GM19238 (cell line): ENCODE data around the gene FAM13B.
"Not testable (repeated sequence)": the region's sequence is repeated elsewhere in the genome, so short reads cannot be mapped to it uniquely, and the experiment has no call there.

ENCODE experiments used
- DNase-seq: peaks from one replicate; pipeline ENCODE4 v3.0.0; 2011; ENCODE audit warnings: low spot score; ENCODE audit not compliant: insufficient read length

FAM13B gene

GRCh38 chr5:137989419-137989818, 43.5 kb downstream of the FAM13B start:
- no peak for DNase-seq

DNA sequence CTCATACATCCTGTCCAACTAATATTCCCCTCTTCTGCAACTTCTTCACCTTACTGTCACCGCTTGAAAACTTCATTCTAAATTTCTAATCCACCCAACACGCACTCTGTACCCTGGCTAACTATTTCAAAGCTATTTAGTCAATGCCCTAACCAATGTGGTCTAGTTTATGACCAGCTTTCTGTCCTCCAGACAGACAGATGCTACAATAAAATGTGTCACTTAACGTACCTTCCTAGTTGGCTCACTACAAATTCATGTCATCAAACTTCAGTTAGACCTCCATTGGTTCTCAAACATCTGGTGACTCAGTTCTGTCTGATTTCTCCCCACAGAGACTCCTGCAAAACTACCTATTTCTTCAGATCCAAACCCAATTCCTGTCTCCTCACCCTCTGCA, 57.7 kb downstream of the FAM13B start:
- no peak for DNase-seq

- DNase-seq = not testable (repeated sequence)
These were observed 62.5 kb downstream of the FAM13B start for GRCh38 chr5:137970384-137970783.

- DNase-seq = no peak
These were observed 72.1 kb downstream of the FAM13B start for GRCh38 chr5:137960819-137961218.

GRCh38 chr5:137960141-137960540, 72.7 kb downstream of the FAM13B start:
- DNase-seq = no peak

GRCh38 chr5:137959488-137959887, 73.4 kb downstream of the FAM13B start:
- DNase-seq = no peak

- DNase-seq = no peak
These were observed 74.9 kb downstream of the FAM13B start for GRCh38 chr5:137957948-137958347.

DNA sequence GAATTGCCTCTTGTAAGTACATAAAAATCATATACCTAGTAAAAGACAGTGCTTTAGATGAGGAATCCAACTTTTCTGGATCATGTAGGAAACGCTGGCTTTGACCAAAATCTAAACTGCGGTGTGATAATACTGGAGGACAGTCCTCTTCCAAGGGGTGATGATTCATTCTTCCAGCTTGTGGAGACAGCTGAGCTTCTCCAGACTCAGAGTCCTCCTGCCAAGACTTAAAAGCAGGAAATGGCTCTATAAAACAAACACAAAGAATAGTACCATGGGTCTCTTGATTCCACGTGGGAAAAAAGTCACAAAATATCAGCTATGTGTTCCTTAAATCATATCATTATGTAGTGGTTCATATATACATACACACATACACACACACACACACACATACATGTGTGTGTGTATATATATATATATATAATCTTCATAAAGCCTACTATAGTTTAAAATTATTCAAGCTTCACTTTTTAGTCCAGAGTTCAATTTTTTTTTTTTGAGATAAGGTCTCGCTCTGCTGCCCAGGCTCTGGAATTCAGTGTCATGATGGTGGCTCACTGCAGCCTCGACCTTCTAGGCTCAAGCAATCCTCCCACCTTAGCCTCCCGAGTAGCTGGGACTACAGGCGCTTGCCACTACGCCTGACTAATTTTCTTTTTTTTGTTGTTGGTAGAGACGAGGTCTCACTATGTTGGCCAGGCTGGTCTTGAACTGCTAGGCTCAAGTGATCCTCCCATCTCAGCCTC, 78.6 kb downstream of the FAM13B start:
- no peak for DNase-seq

GRCh38 chr5:137945825-137946224, 87.1 kb downstream of the FAM13B start:
- DNase-seq = no peak

GRCh38 chr5:137944280-137944679, 88.6 kb downstream of the FAM13B start:
- not testable (repeated sequence) for DNase-seq

DNA sequence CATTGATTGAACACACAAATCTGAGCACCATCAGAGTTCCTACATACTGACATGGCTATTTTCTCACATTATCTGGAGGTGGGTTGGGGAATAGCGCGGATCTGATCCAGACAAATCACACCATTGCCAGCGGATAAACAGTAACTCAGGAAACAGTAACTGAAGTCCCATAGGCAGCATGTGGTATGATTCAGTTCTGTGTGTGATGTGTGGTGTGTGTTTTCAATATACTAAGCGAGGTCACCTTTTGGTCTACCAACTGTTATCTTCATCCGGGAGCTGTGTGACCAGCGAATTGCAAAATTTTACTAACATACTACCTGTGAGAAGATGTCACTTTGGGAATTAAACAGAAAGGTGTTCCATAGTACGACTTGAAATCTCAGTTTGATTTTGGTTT, 93.5 kb downstream of the FAM13B start:
- DNase-seq = no peak

DNA sequence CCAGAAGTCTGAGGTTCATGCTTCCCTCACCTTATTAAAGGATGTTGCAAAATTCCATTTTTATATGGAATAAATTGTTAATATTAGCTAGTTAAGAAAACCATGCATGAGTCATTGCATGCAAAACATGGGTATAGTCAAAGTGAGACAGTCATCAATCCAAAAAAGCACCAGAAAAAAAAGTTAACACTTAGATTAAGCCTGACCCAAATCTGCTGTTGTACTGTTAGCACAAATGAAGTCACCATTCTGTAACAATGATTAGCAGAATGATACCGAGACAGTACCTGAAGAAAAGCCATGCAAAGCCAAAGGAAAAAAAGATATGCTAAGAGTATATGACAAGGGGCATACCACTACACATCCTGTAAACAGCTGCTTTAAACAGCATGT, 94.1 kb downstream of the FAM13B start:
- DNase-seq = no peak

DNA sequence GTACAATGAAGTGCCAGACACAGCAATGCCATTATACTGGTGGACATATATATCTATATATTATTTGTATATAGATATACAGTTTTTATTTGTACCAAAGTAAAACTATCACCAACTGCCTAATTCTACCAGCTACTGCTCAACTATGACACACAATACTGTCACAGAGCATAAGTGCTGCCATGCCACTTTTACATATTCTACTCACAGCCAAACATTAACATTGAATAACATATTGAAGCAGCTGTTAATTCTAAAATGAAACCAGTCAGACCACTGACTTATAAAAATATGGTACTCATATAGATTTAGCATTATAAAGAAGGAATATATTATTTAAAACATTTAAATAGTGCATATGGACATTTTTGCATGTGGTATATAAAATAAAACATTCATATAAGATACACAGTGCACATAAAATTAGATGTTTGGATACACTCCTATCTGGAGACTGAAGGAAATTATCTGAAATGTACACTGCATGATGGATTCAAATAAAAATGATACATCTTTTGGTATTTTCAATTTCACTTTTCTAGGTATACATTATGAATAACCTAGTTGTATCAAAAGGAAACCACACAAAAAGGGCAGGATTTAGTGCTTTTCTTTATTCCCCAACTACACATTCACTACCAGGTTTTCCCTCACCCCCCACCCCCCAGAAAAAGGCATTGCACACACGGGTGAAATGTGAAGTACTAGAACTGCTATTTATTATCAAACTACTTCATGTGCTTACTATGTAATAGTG, 94.7 kb downstream of the FAM13B start:
- DNase-seq = no peak

- DNase-seq = no peak
These were observed 97.2 kb downstream of the FAM13B start for GRCh38 chr5:137935694-137936093.

- no peak for DNase-seq
These were observed 97.7 kb downstream of the FAM13B start for GRCh38 chr5:137935190-137935589.

- no peak for DNase-seq
These were observed 99.4 kb downstream of the FAM13B start for GRCh38 chr5:137933491-137933911.

DNA sequence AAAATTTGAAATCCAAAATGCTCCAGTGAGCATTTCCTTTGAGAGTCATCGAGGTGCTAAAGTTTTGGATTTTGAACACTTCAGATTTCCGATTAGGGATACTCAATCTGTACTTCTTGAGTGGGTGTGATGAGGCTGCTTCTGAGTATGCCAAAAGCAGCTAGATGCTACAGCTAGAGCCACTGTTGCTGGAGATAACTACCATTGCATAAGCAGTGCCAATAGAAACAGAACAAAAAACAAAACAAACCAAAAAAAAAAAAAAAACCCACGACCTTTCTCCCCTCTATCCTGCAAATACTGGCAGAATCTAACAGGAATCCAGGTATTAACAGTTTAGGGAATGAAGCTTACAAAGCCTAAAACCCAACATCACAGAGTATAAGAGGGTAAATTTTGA, 100.1 kb downstream of the FAM13B start:
- no peak for DNase-seq

GRCh38 chr5:137923856-137924255, 109.0 kb downstream of the FAM13B start:
- DNase-seq = no peak

DNA sequence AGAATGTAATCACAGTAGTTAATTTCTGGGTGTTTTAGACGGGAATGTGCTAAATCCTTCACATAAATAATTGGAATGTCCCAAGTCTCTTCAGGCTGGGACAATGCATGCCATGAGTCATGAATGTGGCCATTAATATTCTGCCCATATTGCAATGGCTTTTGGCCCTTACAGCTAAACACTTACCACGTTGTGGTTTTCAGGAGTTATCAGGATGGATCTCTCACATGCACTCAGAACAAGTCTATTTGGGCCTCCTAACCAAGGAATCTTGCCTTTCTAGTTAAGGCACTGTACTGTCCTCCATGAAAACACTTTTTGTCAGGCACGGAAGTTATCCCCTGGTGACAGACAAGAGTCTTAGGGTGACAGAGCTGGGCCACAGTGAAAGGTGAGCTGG, 110.9 kb downstream of the FAM13B start:
- DNase-seq = no peak

DNA sequence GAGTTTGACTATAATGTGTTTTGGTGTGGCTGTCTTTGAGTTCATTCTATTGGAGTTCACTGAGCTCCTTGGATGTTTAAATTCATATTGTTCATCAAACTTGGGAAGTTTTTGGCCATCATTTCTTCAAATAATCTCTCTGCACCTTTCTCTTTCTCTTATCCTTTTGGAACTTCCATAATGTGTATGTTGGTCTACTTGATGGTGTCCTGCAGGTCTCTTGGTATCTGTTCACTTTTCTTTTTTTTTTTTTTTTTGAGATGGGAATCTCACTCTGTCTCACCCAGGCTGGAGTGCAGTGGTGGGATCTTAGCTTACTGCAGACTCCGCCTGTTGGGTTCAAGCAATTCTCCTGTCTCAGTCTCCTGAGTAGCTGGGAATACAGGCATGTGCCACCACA, 116.0 kb downstream of the FAM13B start:
- DNase-seq = no peak

- no peak for DNase-seq
These were observed 118.1 kb downstream of the FAM13B start for GRCh38 chr5:137914758-137915157.

DNA sequence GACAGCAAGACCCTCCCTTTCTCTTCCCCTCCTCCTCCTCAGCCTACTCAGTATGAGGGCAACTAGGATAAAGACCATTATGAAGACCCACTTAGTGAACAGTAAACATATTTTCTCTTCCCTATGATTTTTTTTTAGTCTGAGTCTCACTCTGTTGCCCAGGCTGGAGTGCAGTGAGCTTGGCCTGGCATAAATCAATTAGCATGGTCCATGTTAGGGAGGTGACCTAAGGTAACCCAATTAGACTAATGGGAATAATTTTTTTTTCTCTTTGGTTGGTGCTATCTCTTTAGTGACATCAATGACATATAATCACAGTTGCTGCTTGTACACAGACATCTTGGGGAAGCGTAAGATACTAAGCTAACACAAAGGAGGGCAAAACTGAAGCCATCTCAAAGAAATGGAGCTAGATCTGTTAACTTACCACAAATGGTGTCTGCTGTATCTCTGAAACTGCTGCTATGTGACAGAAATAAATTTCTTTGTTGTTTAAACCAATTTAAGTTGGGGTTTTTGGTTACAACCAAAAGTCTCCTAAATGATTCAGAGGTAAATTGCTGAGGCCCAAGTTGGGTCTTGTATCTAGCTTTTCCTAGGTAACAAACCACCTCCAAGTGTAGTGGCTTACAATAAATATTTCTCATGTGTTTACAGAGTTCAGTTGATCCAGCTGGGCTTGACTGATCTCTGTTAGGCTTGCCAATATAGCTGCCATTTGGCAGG, 130.3 kb downstream of the FAM13B start:
- no peak for DNase-seq
